Measurements from ENCODE around the gene OPCML.

Gene OPCML

DNA sequence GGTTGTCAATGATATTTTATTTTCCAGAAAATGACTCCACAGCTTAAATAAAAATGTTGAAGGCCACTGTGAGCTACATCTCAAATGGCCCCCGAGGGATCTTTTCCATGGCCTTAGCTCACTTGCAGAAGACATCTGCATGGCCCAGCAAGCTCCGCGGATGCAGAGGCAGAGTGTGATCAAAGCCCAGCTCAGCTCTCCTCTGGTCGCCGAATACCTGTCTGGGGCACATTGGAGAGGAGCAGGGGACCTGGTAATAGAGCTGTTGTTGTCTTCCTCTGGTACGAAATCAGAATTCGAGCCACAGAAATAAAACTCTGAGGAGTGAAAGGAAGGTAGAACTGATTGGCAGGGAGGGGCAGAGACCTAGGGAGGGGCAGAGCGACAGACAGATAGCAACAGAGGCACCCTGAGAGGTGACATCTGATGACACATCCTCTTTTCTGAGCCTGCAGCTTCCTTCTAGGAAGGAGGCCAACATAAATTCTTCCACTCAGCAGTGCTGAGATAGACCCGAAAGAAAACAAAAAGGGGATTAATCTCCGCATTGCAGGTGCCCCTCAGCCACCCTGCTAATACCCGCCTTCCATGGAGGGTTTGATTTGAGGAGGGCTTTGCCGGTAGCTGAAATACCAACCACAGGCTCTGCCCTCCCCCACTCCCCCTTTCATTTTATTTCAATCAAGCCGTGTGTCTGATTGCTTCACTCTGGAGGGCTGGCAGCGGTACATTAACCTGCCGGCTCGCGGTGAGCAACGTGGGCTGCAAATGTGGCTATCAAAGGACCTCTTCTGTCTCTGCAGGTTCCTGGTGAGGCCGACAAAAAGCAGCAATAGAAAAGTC is 759.4 kb downstream of the OPCML start:
- DNase-seq = no peak

DNA sequence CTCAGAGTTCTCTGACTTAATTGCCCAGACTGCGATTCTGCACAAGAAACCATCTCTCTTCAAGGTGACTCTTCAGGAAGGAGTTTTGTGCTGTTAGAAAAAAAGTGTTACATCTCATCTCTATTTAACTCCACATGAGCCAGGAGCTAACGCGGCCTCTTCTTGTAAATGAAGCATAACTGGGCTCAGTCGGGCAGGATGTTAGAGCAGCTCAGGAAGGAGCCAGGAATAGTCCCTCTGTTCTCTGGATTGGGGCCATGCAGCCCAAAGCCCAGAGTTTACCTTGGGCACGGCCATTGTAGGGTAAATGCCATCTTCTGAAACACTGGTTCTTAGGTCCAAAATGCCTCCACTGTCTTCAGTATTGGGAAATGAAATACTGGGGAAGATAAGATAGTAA is 760.6 kb downstream of the OPCML start:
- DNase-seq = no peak

DNA sequence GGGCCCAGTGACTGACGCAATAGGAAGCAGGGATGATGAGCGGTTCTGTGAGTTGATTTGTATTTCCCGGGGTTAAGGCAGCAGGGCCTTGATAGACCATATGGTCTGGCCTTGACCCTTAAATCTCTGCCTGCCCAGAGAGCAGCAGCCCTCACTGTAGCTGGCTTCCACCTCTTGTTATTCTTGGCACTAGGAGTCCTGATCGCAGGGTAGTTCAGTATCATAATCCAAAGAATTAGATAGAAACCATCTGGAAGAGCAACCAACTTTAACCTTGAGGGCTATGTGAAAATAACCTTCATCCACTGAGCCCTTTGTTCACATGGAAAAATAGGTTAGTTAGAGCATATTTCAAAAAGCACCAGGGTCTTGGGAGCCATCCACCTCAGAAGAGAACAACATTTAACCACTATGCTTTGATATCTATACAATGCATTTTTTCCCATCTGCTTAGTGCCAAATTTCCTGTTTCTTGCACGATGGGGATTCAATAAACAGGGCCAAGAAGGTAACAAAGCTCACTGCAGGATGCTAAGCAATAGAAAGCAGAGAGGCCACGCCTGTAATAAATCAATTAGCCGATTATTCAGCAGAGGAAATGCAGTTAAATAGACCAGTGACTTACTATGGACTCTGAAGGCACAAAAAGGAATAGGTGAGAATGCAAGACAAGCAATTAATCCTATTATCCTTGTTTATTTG is 761.3 kb downstream of the OPCML start:
- DNase-seq = no peak

DNA sequence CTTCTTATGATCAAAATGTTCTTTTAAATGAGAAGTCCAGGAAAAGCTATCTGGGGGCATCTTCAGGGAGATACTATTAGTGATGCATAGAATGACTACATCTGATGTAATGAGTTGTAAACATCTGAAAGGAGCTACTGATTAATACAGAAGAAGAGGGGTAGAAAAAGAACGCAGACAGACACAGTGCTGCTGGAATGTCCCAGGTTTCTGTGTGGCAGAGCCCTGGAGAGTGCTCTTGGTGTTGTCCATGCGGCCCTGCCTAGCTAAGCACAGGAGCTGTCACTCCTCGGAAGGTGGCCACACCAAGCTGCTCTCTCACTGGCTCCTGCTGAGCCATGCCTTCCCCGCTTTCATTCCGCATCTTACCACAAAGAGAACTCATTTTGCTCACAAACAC is 768.8 kb downstream of the OPCML start:
- no peak for DNase-seq

DNA sequence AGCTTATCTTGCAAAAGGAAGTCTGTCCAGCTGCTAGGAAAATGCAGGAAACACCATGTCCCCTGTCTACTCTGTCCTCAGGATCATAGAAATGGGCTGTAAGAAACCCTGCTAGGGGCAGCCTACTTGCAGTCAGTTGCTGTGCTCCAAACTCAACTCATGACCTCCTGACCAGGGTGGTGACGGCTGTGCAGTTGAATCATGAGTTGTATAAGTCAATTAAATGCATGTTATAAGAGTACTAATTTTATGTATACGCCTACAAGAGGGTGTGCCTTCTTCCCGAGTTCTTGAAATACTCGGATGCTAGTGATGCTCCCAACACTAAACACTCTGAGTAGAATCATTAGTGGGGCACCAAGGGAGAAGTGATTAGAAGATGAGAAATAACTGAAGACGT is 776.4 kb downstream of the OPCML start:
- no peak for DNase-seq

DNA sequence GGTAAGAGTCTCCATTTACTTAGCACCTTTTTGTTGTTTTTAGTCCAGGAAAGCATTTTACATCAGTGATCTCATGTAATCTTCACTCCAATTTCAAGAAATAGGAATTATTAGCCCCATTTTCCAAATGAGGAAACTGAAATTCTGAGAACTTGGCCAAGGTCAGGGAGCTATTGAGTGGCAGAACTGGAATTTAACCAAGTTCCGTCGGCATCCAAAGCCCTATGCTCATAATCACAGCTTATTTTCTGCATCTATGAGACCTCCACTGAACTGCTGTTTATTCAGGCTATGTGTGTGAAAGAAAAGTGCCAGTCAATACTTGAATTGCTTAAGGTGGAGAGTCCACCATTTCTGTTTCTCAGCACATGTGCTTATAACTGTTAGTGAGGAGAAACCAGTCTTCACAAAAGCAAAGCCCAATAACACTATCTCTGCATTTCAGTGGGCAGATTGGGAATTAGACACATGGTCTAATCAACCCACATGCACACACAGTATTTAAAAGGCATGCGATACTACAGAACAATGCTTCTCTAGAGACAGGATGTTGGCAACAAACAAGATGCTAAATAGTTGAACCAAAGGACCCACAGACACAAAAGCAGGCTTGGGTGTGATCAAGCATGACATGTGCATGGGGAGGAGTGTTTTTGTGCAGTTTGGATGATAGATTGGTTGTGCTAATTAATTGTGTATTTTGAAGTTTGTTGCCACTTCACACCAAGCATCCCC is 780.6 kb downstream of the OPCML start:
- no peak for DNase-seq

DNA sequence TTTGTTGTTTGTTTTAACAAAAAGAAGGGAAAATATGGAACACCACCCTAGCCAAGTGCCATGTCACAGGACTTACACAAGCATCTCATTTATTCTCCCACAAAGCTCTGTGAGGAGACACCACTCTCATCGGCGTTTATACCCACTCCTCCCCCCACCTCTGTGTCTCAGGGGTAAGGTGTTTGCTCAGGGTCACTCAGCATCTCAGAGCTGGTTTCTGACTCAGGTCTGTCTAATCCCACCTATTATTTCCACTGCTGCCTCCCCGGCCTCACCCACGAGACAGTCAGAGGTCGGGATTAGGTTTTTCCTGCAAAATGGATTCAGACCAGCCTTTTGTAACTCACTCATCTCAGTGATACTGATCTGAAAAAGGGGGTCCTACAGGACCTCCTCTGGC is 786.0 kb downstream of the OPCML start:
- no peak for DNase-seq

DNA sequence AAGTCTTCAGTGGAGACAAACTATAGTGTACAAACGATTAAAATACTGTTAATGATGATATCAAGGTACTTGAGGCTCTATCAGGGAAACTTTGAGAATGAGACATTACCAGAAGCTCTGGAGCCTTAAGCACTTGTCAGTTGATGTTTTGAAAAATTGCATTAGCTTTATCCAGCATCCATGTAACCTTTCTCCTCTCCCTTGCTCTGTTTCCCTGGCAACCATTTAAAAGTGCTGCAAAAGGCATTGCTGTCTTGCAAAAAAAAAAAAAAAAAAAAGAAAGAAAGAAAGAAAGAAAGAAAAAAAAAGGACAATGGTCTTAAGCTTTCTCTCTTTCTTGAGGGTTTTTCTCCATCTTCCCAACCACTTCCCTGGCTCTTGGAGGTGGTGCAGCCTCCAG is 787.0 kb downstream of the OPCML start:
- DNase-seq = no peak

DNA sequence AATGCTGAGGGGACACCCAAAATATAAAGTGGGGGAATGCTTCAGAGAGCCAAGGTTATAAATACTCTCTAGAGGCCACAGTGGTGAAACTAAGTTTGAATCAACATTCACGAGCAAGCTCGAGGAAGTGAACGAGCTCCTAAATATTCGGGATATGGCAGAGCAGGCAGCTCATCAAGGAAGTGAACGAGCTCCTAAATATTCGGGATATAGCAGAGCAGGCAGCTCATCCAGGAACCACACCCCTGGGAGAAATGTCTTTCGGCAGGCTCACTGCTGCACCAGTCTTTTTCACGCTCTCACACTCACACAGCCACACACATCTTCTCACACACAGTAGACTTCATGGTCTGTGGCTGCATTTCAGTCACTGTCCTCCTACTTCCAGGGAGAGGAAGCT is 787.5 kb downstream of the OPCML start:
- DNase-seq = no peak

DNA sequence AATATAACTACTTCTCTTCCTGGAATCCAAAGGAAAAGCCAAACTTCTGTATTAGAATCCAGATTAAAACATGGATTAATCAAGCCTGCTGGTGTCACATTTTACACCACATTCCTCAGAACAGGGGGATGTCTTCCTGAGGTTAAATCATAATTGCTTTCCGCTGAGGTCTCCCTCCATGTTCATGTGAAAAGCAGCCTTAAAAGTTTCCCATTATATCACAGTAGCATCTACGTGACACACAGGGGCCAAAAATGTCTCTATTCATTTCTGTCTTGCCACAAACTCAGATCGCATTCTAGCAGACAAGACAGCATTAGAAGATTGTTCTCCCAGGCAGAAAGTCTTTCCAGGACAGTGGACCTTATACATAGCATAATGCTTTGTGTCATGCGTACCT is 788.7 kb downstream of the OPCML start:
- DNase-seq = no peak

DNA sequence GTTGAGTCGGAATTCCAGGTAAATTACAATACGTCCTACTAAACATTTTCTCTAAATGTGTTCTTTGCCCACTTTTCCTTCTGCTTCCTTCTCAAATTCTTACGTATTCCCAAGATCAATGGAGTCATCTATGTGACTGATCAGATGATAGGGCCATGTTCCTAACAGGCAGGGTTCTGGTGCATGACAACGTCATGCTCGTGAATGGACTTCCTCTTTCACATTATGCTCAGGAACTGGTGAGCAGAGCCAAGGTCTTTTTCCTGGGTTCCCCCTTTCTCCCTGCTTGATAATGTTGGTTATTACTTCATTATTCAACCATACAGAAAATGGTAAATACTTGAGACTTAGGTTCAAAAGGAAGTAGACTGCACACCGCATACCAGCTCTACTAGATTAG is 789.4 kb downstream of the OPCML start:
- DNase-seq = no peak

DNA sequence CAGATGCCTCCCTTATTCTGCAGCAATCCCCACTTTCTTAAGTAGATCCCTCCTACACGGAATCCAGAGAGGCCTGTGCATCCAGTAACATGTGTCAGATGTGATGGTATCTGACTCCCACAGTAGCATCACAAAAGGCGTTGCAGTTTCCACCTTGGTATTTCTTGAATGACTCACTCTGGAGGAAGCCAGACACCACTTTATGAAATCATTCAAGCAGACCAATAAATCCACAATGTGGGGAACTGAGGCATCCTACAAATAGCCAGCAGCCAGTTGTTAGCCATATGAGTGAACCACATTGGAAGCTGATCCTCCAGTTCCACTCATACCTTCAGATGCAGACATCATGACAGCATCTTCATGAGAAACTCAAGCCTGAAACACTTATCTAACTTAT is 798.1 kb downstream of the OPCML start:
- no peak for DNase-seq

DNA sequence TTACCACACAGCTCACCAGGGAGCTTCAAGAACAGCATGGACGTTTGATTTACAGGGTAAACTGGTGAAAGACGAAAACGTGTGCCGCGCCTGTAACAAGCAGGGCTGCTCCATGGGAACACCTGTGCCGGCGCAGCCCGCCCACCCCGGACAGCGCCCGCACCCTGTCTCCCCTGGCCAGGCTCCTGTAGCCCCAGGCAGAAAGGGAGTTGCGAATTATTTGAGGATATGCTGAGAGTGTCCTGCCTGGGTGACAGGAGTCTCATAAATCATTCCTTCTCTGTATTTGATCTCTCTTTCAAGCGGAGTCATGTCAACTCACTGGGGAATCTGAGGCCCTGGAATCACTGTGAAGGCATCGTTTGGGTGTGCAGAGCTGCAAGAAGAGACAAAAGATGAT is 804.3 kb downstream of the OPCML start:
- no peak for DNase-seq

DNA sequence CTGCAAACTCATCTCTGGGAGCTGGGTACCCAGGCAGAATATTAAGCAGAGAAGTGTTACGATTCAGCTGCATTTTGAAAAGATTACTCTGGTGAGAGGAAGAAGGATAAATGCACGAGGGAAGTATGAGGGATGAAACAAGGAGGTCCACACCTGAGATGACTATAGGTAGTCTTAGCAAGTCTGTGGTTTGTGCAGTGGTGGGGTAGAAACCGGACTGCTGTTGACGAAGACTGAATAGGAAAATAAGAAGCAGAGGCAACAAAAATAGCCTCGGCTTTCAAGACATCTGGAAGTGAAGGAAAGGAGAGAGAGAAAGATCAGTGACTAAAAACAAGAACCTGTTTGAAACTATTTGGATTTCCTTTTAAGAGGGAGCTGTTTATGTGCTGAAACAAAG is 810.8 kb downstream of the OPCML start:
- DNase-seq = no peak

DNA sequence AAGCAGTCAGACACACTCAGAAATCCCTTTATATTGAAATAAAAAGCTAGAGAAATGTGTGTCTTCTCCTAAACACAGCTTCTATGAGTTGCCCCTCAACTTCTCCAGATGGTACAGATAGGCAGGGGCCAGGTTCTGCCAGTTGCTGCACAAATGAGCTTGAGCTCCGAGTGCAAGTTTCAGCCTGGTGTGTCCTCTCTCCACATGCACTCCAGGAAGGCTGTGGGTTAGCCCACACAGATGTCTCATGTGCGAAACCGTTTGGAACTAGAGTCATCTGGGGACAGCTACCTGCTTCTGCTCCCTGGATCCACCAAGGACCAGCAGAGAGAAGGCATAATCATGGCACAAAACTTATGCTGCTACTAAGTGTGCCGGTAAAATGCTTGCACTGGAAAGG is 812.6 kb downstream of the OPCML start:
- no peak for DNase-seq

DNA sequence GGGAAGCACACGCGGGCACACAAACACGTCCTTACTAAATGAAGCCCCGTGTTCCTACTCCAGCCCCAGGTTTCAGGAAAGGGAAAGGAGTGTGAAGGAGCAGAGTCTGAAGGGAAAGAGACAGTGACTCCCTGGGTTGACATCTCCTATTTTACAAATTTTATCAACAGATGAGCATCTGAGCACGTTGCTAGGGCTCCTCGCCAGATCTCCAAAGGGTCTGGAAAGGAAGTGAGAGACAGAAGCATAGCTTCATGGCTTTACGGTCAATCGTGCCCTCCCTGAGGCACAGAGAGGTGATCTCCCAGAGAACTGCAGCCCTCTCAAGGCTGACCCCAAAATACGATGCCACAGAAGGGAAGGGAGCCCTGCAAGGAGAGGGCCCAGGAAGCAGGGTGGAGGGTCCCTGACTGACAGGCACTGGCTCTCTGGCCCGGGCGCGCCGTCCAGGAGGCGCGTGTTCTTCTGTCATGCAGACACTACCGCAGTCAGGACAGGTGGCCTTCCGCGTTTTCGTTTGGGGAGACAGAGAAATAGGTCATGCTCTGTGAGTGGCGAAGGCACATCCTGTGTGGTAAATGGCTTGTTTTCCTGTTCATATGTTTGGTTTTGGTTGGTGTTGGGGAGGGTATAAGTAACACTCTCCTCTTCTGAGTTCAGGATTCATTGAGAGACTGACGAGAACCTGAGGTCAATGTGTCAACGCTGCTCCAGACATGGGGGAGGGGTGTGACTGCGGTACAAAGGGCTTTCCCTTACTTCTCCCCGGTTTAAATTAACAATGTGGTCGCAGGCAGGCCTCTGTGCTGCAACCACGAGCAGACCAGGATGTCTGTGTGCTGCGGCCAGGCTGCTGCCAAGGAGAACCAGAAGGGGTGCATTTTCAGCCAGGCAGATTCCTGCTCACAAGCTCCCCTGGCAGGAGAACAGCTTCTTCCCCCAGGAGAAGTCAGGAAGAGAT is 813.3 kb downstream of the OPCML start:
- DNase-seq = no peak

DNA sequence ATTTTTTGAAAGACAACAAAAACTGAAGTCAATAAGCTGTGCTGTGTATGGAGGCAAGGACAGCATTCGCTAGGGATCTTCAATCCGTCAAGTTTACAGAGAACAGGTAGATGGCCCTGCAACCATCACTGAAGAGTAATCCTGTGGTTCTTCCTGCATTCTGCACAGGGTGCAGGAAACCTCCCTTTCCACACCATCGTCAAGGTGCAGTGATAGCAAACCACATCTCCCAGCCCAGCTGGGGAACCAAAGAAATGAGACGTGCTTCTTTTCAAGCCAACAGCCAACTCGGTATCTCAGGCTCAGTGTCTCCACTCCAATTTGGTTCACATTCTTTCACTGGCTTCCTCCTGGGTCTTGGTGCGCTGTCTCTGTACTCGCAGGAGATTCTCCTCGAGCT is 814.5 kb downstream of the OPCML start:
- no peak for DNase-seq

DNA sequence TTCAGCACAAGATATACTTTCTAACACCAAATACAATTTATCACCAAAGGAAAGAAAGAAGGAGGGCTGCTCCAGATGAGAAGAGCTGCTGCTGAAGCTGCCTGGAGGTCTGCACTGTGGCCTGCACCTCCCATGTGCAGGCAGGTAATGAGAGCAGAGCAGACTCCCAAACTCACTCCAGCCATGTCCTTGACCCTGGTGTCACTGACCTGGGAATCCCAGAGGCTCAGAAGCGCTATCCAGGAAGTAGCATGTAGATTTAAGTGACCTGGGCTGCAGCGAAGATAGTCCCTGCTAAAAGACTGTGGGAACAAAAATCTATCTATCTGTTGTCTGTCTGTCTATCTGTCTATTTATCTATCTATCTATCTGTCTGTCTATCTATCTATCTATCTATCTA is 816.3 kb downstream of the OPCML start:
- DNase-seq = no peak

DNA sequence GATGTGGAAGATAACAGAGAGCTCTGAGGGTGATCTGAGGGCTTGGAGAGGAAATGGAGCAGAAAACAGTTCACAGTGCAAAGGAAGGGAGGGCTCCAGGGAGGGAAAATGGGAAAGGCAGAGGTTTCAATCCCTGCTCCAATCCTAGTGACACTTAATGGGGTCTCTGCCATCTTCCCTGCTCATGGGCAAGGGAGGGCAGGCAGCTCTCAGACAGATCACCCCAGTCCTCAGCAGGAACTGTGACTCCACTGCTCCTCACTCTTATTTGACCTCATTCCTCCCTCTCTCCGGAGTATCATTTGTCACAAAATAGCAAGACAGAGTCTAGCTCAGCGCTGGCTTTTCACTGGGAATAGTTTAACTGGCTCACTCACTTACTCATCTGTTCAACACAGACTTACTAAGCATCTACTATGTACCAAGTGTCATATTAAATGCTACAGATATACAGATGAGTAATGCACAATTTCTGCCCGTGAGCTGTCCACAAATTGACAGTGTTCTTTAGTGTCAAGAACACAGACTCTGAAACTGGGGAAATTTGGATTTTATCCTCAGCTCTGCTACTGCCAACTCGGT is 817.4 kb downstream of the OPCML start:
- DNase-seq = no peak

DNA sequence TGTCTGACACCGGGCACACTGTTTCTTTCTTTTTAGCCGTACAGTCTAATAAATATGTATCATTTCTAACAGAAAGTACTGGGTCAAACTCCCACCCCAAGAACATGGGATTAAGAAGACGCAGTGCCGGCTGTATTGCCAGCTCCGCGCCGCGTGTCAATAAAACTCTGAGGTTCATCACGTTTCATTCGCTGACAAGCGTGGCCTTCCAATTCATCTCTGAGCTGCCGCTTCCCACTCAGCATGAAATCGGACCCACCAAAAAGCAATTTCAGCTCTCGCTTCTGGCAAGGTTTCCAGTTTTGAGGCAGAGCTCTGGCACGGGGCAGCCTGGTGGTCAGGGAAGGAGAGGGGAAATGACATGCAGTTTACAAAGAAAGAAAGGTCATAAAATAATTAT is 819.8 kb downstream of the OPCML start:
- DNase-seq = no peak

DNA sequence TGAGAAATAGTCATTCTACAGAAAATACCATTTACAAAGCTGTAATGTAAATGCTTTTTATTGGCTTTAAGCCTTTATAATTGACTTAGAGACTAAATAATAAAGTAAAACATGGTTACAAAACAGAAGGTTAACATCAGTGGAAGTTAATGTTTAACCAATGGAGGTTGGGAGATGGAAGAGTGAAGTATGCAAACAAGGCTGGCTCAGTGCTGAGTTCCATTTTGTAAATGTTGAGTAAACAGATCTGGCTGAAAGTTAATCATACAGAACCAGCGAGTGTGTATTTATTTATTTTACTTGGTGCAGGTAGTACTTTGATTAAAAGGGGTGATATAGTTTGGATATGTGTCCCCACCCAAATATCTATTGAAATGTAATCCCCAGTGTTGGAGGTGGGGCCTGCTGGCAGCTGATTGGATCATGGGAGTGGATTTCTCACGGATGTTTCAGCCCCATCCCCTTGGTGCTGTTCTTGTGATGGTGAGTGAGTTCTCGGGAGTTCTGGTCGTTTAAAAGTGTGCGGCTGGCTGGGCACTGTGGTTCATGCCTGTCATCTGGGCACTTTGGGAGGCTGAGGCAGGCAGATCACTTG is 827.4 kb downstream of the OPCML start:
- DNase-seq = no peak

DNA sequence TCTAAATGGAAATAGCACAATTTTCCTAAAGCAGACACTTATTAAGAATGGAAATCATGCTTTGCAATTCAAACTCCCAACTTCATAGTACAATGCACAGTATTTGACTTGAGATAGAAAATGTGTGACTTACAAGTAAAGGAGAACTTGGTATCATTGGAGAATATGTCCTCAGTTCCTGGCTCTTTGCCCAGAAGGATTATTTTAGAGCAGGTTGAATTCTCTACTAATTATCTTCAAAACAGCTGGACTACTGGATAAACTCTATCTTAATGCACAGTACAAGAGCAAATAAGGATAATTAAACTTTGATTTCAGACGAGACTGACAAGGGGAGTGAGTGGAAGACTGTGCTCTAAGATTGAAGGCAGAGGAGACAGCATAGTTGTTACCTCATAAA is 839.4 kb downstream of the OPCML start:
- DNase-seq = no peak

Measured in inflammatory macrophage treated with lipopolysaccharide for 1 hour (primary cell).